GM18867 (cell line): ENCODE results near the gene OR11L1.

ENCODE experiments used
- ATAC-seq: cut with Tn5 transposase; IDR thresholded peaks from one replicate; pipeline ENCODE4 v1.9.1; 2021; ENCODE audit warnings: mild to moderate bottlenecking, moderate library complexity; ENCODE audit not compliant: unreplicated experiment

The OR11L1 gene

GRCh38 chr1:247812637-247813036, 29.1 kb downstream of the OR11L1 start:
- ATAC-seq: no peak

- no peak for ATAC-seq
Observed at GRCh38 chr1:247797518-247797917, 44.2 kb downstream of the OR11L1 start.
